ENCODE measurements around the gene RHO. TPM values are rescaled to one million over a fixed set of nuclear protein-coding genes. Genes with fewer than 3 reads are reported as not detected.
A peak's percentile ranks its signal among the peaks of the same experiment; 100 is the strongest.

Gene RHO
- total RNA-seq, 2 donors from 2014 or later, result 0.22 to 0.26 TPM

- H3K36me3 ChIP-seq (ENCODE audit: control insufficient read depth, insufficient read depth, low read length), result no peaks in the 10 kb centered on the region
- 95 to 97% methylated on average over 14 to 15 of the region's 15 CpGs for WGBS, 2 experiments (ENCODE audit: insufficient coverage in 1 of 2, insufficient read length in 1 of 2)
- Mint-ChIP-seq H3K9me3 (no peaks in the 10 kb centered on the region), H3K4me1 (peaks cover 28% of the 10 kb centered on the region), H3K4me3 (no peak overlapping the region), H3K27ac (no peak overlapping the region), H3K27me3 (ENCODE audit: insufficient read depth) (no peaks in the 10 kb centered on the region), H3K36me3 (ENCODE audit: low read depth) (peaks cover 27% of the 10 kb centered on the region)
- DNase-seq, result no peak
- no peaks in the 10 kb centered on the region for H3K27me3 ChIP-seq (ENCODE audit: control insufficient read depth, insufficient read depth, low read length, poor library complexity, severe bottlenecking)
- H3K9ac ChIP-seq (ENCODE audit: extremely low read depth, low read length, poor library complexity, severe bottlenecking), result no peak overlapping the region
- H3K9me3 ChIP-seq (ENCODE audit: control insufficient read depth, low read length), result no peaks in the 10 kb centered on the region
- H3K4me1 ChIP-seq (ENCODE audit: control insufficient read depth, insufficient read depth, low read length), result no peaks in the 10 kb centered on the region
- H3K27ac ChIP-seq (ENCODE audit: low read depth, low read length), result no peak overlapping the region
- no peak for TF ChIP-seq CTCF (conservative IDR thresholded peaks at IDR 0.05)
- H3K4me3 ChIP-seq (ENCODE audit: low read length), result no peak overlapping the region
Measured at GRCh38 chr3:129556358-129556695, 27.9 kb downstream of the RHO start.

GRCh38 chr3:129556890-129557547 lies 28.6 kb downstream of the RHO start:
- H3K27ac ChIP-seq (ENCODE audit: low read depth, low read length), result peak overlapping the region; percentile 17
- H3K9ac ChIP-seq (ENCODE audit: extremely low read depth, low read length, poor library complexity, severe bottlenecking), result no peak overlapping the region
- Mint-ChIP-seq H3K36me3 (ENCODE audit: low read depth) (peaks cover 27% of the 10 kb centered on the region), H3K9me3 (no peaks in the 10 kb centered on the region), H3K4me1 (peaks cover 28% of the 10 kb centered on the region), H3K27me3 (ENCODE audit: insufficient read depth) (no peaks in the 10 kb centered on the region), H3K4me3 (no peak overlapping the region), H3K27ac (peak overlapping the region; percentile 45)
- H3K36me3 ChIP-seq (ENCODE audit: control insufficient read depth, insufficient read depth, low read length), result no peaks in the 10 kb centered on the region
- no peak for DNase-seq
- H3K9me3 ChIP-seq (ENCODE audit: control insufficient read depth, low read length), result no peaks in the 10 kb centered on the region
- H3K4me3 ChIP-seq (ENCODE audit: low read length), result no peak overlapping the region
- 90 to 97% methylated on average over 16 to 31 of the region's 31 CpGs for WGBS, 2 experiments (ENCODE audit: insufficient coverage in 1 of 2, insufficient read length in 1 of 2)
- no peak for TF ChIP-seq CTCF (conservative IDR thresholded peaks at IDR 0.05)
- no peaks in the 10 kb centered on the region for H3K4me1 ChIP-seq (ENCODE audit: control insufficient read depth, insufficient read depth, low read length)
- H3K27me3 ChIP-seq (ENCODE audit: control insufficient read depth, insufficient read depth, low read length, poor library complexity, severe bottlenecking), result no peaks in the 10 kb centered on the region

GRCh38 chr3:129557548-129557894 lies 29.1 kb downstream of the RHO start:
- Mint-ChIP-seq H3K27ac (peak overlapping the region; percentile 4), H3K36me3 (ENCODE audit: low read depth) (peaks cover 30% of the 10 kb centered on the region), H3K27me3 (ENCODE audit: insufficient read depth) (no peaks in the 10 kb centered on the region), H3K4me3 (no peak overlapping the region), H3K4me1 (peaks cover 23% of the 10 kb centered on the region), H3K9me3 (no peaks in the 10 kb centered on the region)
- no peak for TF ChIP-seq CTCF (conservative IDR thresholded peaks at IDR 0.05)
- Histone ChIP-seq H3K4me3 (ENCODE audit: low read length) (no peak overlapping the region), H3K4me1 (ENCODE audit: control insufficient read depth, insufficient read depth, low read length) (no peaks in the 10 kb centered on the region), H3K36me3 (ENCODE audit: control insufficient read depth, insufficient read depth, low read length) (no peaks in the 10 kb centered on the region), H3K27ac (ENCODE audit: low read depth, low read length) (peak overlapping the region; percentile 17), H3K9me3 (ENCODE audit: control insufficient read depth, low read length) (no peaks in the 10 kb centered on the region), H3K9ac (ENCODE audit: extremely low read depth, low read length, poor library complexity, severe bottlenecking) (no peak overlapping the region), H3K27me3 (ENCODE audit: control insufficient read depth, insufficient read depth, low read length, poor library complexity, severe bottlenecking) (no peaks in the 10 kb centered on the region)
- WGBS, 2 experiments (ENCODE audit: insufficient coverage in 1 of 2, insufficient read length in 1 of 2), result 90 to 94% methylated on average over 11 of the region's 11 CpGs
- DNase-seq, result no peak
